T-helper 1 cell treated with Interleukin-12 subunit alpha and Interleukin-12 subunit beta and Interleukin-4 antibody, amounts not matched to agents 30 ng/mL and 1 ng/mL, for 36 hours (primary cell): ENCODE measurements around the gene HOXB8. TPM values are rescaled to one million over a fixed set of nuclear protein-coding genes. Genes with fewer than 3 reads are reported as not detected.

Experiments used
- intact Hi-C: fragments of 100-400 bp; cut with micrococcal nuclease; formaldehyde crosslinking; loops from one replicate; pipeline ENCODE4 v1.15.1; 2024
- total RNA-seq: library from RNA; stranded (reverse); gene quantifications from 2 replicates; pipeline ENCODE4 v1.2.3, GENCODE V29; 2022

HOXB8 gene
- total RNA-seq, 1 donor from 2014 or later = not detected

DNA sequence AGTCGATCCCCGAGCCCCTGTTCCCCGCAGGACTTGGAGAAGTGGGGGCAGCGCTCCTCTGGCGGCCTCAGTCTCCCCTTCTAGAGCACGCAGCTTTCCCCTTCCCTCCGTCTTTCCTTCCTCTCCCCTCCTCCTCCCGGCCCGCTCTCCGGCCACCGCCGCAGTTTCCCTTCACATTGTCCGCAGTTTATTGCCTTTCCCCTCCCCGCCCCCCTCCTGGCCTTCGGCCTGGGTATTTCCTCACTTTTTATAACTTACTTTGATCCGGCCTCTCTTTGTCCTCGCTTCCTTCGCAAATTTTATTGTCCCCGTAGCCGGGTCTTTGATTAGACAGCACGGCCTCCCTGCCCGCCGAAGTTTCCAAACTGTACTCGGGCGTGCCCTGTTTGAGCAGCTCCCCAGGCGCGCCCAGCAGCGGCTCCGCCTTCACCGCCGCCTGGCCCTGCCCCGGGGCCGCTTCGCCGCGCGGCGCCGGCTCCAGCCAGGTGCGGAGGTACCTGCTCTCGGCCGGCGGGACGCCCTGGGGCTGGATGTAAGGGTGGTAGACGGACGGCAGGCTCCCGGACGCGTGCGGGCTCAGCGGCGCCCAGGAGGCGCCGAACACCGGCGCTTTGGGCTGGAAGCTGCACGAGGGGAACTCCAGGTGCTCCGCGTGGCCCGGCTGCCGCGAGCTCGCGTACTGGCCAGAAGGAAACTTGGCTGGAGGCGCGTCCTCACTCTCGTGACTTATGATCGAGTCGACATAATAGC, 10.6 kb upstream of the HOXB8 start:
- intact Hi-C loops = loop anchor here (1.0 kb wide), 1 partner anchor 14 kb away; the partner anchor contains the start of gene HOXB7

DNA sequence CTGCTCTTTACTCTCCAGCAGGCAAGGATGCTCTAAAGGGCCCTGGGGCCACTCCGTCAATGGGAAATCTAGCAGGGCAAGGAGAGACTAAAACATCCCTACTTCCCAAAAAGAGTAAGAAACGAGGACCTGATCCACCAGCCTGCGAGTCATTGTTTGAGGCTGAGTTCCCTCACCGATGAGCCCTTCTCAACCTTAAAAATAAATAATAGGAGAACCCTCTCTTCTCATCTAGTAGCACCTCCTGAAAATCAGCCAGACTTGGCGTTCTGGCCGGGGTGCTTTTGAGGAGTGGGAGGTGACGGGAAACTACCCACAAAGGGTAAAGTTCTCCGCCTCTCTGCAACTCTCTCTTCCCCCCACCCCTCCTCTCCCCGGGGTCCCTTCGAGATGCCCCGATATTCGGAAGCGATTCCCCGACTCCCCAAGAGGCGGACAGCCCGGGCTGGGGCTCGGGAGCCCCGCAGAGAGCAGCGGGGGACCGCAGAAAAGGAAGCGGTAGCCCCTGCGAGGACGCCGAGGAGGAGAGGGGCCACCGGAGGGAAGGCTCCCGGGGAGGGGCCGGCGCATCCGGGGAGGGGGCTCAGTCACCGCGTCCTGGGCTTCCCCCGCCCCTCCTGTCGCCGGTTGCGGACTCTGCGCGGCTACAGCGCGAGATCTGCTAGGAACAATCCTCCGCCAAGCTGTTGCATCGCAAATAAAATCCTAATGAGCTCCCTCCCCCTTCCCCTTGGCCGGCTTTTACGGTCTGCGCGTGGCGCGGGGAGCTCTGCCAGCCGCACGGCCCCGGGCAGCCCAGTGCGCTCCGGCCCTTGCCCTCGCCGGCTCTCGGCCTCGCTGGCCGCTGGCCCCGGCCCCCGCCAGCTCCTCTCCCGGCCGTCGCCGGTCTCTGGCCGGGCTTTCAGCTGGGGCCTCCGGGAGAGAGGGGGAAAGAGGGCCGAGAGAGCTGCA, 9.7 kb upstream of the HOXB8 start:
- intact Hi-C loops = no loop called here

DNA sequence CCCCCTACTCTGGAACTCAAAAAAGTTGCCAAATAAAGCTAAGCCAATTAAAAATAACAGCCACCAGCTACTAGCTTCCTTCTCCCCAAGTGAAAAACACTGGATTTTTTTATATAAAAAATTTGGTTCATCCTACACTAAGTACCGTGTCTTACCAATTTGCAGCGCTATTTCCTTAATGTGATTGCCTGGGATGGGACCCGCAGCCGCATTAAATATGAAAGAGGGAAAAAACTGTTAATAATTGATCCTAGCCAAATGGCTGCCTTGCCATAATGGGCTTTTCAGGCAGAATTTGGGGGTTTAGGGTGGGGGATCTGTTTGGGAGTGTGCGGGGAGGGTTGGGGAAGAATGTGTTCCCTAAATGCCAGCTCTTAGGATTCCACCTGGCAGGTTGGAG, 9.0 kb upstream of the HOXB8 start:
- intact Hi-C loops = no loop called here

DNA sequence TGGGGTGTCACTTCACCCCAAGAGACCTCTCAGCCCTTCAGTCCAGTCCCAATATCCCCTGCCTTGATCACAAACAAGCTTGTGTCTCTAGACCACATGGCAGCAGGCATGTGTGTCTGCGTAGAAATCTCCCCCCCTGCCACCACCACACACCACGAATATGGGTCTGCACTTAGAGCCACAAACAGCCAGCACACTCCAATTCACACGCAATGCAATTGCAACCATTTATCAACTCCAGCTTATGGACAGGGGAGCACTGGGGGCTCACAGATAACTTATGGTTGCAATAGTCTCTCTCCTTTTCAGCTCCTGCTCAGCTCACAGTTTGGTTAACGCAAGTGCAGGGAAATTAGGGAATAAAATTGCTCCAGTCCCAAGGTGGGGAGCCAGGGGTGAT, 8.5 kb upstream of the HOXB8 start:
- intact Hi-C loops = no loop called here

DNA sequence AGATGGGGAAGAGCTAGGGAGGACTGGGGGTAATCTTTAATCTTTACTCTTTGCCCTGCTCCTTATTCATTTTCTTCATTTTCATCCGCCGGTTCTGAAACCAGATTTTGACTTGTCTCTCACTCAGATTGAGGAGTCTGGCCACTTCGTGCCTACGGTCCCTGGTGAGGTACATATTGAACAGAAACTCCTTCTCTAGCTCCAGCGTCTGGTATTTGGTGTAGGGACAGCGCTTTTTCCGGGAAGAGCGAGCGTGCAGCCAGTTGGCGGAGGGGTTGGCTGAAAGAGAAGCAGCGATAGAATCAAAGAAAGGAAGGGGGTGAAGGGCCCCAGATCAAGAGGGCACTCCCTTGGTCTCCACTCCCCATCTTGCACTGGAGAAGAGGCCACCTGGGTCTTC, 7.8 kb upstream of the HOXB8 start:
- intact Hi-C loops = no loop called here

DNA sequence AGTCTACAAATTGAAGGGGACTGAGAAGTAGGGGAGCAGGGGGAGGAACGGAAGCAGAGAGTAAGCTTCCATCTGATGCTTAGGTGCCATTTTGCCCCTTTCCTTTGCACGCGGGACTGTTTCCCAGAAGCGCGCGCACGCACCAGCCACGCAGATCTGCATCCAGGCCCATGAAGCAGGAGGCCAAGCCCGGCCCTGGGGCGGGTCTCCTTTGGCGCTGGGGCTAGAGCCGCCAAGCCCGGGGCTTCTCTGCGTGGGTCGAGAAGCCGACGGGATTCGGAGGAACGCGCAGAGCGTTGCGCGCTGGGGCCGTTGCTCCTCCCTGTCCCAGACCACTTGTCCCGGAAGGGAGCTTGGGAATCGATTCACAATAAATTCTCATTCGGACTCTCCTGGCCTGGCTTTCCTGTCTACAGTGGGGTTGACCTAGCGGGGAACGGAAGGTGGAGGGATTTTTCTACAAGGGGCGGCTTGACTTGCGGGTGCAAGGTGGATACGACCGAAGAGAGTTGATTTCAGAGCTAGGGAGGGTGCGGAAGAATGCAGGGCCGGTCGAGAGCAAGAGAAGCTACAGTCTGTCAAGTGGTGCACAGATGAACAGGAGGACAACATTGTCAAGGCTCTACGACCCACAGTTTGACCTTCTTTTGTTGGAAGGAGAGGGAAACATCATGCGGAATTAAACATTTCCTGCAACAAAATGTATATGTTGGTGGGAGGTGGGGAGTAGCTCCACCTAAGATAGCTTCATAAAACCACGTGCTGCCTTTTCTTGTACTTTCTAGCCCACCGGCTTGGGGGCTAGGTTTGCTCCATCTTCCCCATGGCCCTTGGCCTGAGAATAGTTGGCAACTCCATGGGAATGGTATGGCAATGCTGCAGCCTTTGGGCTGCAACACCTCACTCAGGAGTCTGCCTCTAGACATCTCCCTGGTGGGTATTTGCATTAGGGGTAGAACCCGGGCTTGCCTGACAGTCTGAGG, 6.6 kb upstream of the HOXB8 start:
- intact Hi-C loops = no loop called here

DNA sequence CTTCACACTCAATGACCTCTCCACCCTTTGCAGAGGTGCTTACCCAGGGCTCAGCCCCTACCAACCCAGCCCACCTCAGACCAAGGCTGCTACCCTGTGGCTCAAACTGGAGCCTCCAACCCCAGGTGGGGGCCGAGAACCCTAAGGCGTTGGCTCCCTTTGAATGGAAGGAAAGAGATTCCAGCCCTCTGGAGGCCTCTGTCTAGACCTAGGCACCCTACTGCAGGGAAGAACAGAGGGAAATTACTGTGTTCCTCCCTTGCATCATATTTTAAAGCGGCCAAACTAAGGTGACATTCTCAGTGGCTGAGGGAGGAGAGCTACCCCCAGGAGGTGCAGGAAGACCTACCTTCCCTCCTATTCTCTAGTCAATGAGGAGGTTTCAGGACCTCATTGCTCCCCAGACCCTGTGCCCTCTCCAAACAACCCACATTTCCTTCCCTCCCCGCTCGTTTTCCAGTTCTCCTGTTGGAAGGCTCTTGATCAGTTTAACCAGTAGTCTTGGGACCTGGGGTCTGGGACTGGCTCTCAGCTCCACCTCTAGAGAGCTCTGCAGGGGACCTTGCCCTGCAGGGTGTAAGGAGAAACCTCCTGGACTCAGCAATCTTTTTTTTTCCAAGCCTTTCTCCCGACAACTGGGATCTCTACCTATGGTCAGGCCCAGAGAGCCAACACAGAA, 5.5 kb upstream of the HOXB8 start:
- intact Hi-C loops = no loop called here

DNA sequence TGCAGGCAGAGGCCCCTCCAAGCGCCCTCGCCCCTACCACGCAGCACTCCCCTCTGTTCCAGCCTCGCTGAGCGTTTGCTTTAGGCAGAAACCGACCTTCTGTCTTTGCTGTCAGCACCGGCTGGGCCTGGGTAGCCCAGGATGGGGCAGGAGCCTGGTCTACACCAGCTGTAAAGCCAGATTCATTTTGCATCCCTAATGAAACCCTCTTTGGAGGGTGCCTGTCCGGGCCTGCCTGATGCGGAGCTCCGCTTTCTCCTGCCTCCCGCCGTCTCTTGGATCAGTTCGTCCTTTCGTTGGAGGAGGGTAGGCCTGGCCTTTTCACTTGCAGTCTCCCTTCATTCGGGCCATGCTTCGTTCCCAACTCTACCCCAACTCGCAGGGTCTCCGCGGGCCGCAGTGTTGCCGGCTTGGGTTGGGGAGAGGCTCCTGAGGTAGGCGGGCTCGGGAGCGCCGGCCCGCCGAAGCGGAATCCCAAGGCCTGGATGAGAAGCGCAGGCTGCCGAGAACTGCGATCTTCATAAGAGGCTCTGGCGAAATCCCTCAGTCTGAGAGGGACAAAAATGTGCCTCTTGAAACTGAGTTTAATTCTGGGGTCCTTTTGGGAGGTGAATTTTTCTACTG, 4.8 kb upstream of the HOXB8 start:
- intact Hi-C loops = loop anchor here (2.0 to 10.0 kb wide), 2 partner anchors 515 to 539 kb away; partner anchors contain the start of genes CBX1 and SNX11

DNA sequence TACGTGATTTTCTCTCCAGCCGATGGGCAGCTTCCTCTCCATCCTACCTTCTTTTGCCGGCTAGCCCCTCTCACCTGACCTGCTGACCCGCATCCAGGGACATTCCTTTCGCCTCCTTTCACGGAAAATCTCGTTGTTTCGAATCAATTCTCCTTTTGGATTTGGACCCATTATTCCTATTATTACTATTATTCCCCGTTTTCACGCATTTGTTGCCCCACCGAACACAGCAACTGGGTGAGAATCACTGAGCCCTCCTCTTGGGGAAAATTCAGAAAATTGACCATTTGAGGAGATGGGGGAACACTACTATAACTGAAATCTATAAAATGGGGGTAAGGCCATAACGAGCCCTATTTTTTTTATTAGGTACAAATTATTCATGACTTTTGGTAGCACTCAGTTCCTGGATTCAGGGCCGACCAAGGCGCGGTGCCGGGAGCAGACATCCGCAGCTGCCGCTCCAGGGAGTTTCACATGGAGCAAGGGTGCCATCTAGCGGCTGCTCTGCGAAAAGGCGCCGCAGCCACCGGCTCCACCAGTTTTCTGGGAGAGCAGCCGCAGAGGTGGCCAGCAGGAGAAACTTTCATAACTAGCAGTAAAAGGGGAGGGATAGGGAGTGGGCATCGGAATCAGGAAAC, 3.3 kb upstream of the HOXB8 start:
- intact Hi-C loops = loop anchor here (1.0 to 10.0 kb wide), 4 partner anchors 357 to 592 kb away; partner anchors contain the start of genes CBX1 and SNX11

DNA sequence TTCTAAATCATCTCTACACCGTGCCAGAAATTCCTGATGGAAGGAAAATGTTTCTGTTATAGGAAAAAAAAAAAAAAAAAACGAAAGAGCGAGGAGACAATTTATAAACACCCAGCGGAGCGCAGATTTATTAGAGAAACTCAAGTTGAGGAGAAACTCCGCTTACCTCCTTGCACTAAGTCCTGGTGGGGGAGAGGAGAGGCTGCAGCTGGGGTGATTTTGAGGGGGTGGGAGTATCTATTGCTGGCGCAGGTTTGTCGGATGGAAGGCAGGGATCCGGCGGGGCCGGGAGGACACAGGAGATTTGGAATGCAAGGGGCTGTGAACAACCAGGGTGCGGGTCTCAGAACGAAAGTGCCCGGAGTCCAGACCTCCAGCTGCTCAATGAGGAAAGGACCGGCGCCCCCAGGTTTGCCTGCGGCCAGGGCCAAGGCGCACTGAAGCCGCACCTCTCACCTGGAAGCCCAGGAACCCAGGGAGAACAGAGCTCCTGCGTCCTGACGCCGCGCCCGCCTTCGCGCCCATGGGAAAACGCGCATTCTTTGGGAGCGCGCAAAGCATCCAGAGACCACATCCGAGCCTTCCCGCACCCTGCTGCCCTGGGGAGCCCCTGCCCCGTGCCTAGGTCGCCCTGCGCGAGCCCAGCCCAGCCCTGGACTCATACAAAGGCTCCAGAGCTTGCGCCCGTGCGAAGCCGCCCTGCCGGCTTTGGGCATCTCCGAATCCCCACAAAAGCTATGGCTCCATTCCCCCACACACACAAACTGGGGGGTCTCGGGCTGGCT, 2.6 kb upstream of the HOXB8 start:
- intact Hi-C loops = loop anchor here (1.0 to 10.0 kb wide), 4 partner anchors 356 to 591 kb away; partner anchors contain the start of genes CBX1 and SNX11

DNA sequence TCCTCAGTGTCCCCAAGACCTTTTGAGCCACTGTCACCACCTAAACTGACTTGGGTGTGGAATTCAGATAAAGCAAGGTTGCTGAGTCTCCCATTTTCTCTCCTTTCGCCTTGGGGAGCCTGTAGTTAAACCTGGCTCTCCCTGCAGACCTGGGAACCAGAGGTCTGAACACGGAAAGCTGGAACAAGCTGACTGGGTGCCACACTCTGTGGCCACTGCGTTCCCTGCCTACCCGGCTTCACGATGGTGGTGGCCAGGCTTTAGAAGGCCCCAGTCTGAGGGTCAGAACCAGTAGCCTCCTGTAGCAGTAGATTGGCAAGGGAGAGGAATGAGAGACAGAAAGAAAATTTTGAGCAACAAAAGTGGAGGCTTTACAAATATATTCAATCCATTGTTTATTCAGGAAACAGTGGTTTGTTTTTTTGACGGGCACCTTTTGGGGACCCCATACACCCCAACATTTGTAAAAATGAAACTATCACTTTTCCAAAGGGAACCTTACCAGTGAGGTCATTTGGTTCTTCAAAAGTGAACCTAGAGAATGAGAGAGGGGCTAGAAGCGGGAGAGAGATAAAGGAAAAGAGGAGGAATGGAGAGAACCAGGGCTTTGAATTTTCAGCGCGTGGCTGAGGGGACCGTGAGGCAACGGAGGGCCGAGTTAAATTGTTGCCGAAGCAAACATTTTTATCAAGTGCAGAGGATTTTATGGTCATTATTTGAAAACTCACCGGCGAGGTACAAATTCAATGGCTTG, 1.8 kb upstream of the HOXB8 start:
- intact Hi-C loops = loop anchor here (10.0 kb wide), 1 partner anchor 512 kb away; the partner anchor contains the start of genes CBX1 and SNX11

DNA sequence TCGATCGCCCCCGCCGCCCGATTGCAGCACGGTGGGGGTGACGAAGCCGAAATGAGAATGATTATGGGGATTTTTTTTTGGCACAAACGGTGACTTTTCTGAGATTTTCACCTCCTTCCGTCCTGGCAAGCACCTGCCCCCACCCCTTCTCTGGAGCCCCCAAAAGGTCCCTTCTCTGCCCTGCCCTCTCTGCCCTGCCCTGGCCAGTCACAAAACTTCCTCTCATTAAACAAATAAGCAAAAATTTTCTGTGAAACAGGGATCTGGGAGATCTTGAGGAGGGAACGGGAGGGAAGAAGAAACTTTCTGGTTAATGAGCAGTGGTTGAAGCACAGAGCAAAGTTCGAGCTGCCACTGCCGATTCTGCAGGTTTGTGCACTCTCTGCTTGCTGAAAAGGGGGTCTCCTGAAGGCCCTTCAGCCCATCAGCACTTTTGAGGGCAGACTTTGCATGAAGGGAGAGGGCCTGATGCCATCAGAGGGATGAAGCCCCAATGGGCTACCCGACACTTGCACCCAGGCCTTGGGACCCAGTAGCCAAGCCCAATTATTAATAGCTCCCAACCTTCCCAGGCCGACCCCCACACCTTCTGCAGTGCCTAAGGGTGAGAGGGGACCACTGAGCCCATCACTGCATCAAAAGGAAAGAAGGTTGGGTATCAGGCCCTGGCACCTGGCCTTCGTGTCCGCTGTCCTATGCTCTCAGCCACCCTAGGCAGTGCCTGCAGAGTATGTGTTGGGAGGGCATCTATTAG, 1.0 kb upstream of the HOXB8 start:
- intact Hi-C loops = loop anchor here (10.0 kb wide), 1 partner anchor 511 kb away; the partner anchor contains the start of genes CBX1 and SNX11

DNA sequence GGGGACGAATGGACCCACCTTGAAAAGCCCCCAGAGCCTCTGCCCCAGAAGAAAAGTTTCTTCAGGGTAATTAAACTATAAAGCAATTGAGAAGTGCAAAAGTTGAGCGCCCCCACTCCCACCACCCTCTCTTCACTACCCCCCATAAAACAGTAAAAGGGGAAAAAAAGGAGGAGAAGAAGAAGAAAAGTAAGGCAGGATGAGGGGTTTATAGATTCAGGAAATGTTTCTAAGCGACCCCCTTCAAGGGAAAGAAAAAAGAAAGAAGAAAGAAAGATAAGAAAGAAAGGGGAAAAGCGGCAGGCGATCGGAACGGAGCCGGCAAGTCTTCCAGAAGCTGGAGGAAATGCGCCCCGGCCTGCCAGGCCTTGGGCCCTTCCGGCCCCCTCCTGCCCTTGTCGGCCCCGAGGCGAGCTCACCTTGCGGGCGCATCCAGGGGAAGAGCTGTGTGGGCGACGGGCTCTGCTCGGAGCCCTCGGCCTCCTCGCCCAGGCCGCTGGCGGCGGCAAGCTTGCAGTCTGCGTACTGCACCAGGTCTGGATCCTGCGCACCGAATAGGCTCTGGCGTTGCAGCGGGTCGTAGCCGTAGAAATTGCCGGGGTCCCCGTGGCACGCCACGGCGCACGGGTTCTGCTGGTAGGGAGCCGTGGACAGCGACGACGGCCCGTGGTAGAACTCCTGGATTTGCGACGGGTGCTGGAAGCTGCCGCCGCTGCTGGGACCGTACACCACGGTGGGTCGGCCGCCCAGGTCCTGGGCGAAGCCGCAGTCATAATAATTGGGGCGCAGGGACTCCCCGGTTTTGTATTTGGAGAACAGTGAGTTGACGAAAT, 1.0 kb downstream of the HOXB8 start:
- intact Hi-C loops = loop anchor here (1.0 to 10.0 kb wide), 4 partner anchors 17 to 509 kb away; partner anchors contain the start of genes CBX1 and SNX11

DNA sequence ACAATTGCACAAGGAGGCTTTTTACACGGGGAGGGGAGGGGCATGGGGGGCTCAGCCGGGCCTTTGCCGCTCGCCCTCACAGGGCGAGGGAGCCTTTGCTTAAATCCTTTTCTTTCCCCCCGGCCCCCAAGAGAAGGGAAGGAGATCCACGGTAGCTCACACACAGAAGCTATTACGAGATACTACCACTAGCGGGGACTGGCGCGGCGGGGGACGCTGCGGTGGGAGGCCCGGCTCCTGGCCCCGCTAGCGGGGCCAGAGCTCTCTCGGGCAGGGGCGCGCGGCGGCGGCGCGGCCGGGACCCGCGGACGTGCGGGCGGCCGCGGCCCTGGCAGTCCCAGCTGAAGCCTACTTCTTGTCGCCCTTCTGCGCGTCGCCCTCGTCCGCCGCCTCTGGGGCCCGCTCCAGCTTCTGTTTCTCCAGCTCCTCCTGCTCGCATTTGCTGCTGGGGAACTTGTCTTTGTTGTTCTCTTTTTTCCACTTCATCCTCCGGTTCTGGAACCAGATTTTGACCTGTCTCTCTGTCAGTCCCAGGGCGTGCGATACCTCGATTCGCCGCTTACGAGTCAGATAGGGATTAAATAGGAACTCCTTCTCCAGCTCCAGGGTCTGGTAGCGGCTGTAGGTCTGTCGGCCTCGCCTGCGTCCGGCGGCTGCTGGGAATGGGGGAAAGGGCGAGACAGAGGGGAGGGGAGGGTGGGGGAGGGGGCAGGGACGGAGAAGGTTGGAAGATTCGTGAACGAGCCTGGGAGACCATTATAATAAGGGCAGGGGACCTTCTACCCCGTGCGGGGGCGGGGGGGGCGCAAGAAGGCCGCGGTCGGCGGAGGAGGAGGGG, 2.0 kb downstream of the HOXB8 start:
- intact Hi-C loops = loop anchor here (1.0 to 10.0 kb wide), 4 partner anchors 16 to 508 kb away; partner anchors contain the start of genes CBX1 and SNX11

DNA sequence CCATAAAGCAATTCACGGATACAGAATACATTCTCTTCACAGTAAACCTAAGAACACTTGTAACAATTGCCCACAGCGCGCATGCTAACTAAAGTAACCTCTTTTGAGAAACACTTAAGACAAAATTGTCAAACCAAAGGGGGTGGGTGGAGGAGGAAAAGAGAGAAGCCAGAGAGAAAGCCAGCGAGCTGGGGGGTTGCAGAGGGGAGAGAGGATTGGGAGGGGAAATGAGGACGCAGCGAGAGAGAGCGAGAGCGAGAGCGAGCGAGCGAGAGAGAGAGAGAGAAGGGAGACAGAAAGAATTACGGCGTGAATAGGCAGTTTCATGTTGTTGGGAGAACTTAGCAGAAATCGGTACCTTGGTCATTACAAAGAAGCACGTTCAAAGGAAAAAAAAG, 2.6 kb downstream of the HOXB8 start:
- intact Hi-C loops = loop anchor here (2.0 to 10.0 kb wide), 3 partner anchors 104 to 508 kb away; partner anchors contain the start of genes CBX1 and SNX11
